ENCODE results near the gene GLO1. TPM values are rescaled to one million over a fixed set of nuclear protein-coding genes. Genes with fewer than 3 reads are reported as not detected.

Gene GLO1
- total and polyA plus RNA-seq, 9 of the 15 experiments (the other 6 are each of a cell fraction or from before 2014, with no cell fraction given), result 155 to 331 (median 203) TPM

DNA sequence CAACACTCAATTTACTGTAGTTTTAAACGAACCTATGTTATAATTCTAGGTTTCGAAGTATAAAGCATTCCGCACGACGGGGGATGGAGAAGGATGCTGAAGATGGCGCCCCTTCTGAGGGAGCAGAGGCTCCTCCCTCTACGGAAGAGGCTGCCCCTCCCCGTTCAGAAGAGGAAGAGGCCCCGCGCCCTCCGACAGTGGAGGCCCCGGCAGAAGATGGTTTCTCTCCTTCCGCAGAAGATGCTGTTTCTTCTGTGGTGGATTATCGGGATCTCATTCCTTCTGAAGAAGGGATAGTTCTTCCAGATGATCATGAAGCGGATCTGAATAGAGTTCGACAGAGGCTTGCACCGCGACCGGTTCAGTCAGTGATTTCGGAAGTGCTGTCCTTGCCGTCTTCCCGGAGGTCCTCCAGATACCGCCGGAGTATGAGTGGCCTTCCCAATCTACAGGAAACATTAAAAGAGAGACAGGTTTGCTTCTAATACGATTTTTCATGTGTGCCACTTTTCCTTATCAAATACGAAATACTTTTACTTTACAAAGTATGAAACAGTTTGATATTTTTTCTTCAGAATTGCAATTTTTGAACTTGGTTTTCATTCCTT is 19.9 kb upstream of the GLO1 start (continued):
- no peak for TF ChIP-seq ZNF512 (tag; IDR thresholded peaks at IDR 0.05)
- TF ChIP-seq, protein P1, sequence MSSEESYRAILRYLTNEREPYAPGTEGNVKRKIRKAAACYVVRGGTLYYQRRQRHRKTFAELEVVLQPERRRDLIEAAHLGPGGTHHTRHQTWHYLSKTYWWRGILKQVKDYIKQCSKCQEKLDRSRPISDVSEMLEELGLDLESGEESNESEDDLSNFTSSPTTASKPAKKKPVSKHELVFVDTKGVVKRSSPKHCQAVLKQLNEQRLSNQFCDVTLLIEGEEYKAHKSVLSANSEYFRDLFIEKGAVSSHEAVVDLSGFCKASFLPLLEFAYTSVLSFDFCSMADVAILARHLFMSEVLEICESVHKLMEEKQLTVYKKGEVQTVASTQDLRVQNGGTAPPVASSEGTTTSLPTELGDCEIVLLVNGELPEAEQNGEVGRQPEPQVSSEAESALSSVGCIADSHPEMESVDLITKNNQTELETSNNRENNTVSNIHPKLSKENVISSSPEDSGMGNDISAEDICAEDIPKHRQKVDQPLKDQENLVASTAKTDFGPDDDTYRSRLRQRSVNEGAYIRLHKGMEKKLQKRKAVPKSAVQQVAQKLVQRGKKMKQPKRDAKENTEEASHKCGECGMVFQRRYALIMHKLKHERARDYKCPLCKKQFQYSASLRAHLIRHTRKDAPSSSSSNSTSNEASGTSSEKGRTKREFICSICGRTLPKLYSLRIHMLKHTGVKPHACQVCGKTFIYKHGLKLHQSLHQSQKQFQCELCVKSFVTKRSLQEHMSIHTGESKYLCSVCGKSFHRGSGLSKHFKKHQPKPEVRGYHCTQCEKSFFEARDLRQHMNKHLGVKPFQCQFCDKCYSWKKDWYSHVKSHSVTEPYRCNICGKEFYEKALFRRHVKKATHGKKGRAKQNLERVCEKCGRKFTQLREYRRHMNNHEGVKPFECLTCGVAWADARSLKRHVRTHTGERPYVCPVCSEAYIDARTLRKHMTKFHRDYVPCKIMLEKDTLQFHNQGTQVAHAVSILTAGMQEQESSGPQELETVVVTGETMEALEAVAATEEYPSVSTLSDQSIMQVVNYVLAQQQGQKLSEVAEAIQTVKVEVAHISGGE (CRISPR knock-in tag; IDR thresholded peaks at IDR 0.05), result 0 out of 6 replicates have a peak, but pooled peaks of 1 of the 3 experiments have one; percentile 36
- no peak for TF ChIP-seq THRA (IDR thresholded peaks at IDR 0.05)
- TF ChIP-seq ZFX (CRISPR knock-in tag; IDR thresholded peaks at IDR 0.05), result peak; percentile 85
- peak; percentile 42; the same call in 1 of the 2 replicates for TF ChIP-seq SMARCE1 (IDR thresholded peaks at IDR 0.05)
- peak; percentile 87 for TF ChIP-seq SUPT5H (IDR thresholded peaks at IDR 0.05)
- TF ChIP-seq, protein P2, sequence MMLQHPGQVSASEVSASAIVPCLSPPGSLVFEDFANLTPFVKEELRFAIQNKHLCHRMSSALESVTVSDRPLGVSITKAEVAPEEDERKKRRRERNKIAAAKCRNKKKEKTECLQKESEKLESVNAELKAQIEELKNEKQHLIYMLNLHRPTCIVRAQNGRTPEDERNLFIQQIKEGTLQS (IDR thresholded peaks at IDR 0.05), result no peak
- TF ChIP-seq, protein P2 (CRISPR knock-in tag; conservative IDR thresholded peaks at IDR 0.05), result no peak
- TF ChIP-seq MIER1 (IDR thresholded peaks at IDR 0.05; ENCODE audit: low read depth), result no peak
- no peak for TF ChIP-seq XRCC3 (IDR thresholded peaks at IDR 0.05)
- TF ChIP-seq DIDO1 (tag; IDR thresholded peaks at IDR 0.05; ENCODE audit: low read depth), result 0 out of 2 replicates have a peak, but pooled peaks have one; percentile 20
- peak; percentile 93 for TF ChIP-seq CTBP1 (IDR thresholded peaks at IDR 0.05; ENCODE audit: borderline replicate concordance)
- TF ChIP-seq ILF3 (IDR thresholded peaks at IDR 0.05; ENCODE audit: borderline replicate concordance), result no peak
- no peak for TF ChIP-seq MXI1 (IDR thresholded peaks at IDR 0.05; ENCODE audit: low read depth, low read length)
- no peak for TF ChIP-seq ZNF253 (CRISPR knock-in tag; conservative IDR thresholded peaks at IDR 0.05)
- TF ChIP-seq SAFB (IDR thresholded peaks at IDR 0.05; ENCODE audit: borderline replicate concordance, low read depth, low read length), result no peak
- no peak for TF ChIP-seq ZNF408 (CRISPR knock-in tag; IDR thresholded peaks at IDR 0.05; ENCODE audit: low read depth)
- TF ChIP-seq HIVEP1 (CRISPR knock-in tag; IDR thresholded peaks at IDR 0.05), result no peak
- peak; percentile 50 to 90; a peak in 3 of 4 replicates for TF ChIP-seq MAZ (CRISPR knock-in tag; conservative IDR thresholded peaks at IDR 0.05 in 1 of 2, IDR thresholded peaks at IDR 0.05 in 1 of 2)
- no peak for TF ChIP-seq ZNF174 (CRISPR knock-in tag; IDR thresholded peaks at IDR 0.05)
- TF ChIP-seq SREBF2 (CRISPR knock-in tag; IDR thresholded peaks at IDR 0.05), result no peak
- TF ChIP-seq ELF2 (CRISPR knock-in tag; IDR thresholded peaks at IDR 0.05), result no peak
- no peak for TF ChIP-seq ZNF232 (CRISPR knock-in tag; IDR thresholded peaks at IDR 0.05)
